ENCODE measurements around the gene LILRB1.
"Not testable (repeated sequence)": the region's sequence is repeated elsewhere in the genome, so short reads cannot be mapped to it uniquely, and the experiment has no call there.

- TF ChIP-seq CTCF, POLR2AphosphoS5, EP300 (IDR thresholded peaks at IDR 0.05): not testable (repeated sequence)
Observed at GRCh38 chr19:54631489-54632337, 1.4 kb downstream of the LILRB1 start.

Data from gastroesophageal sphincter (tissue), 3 donors.